Stimulated activated CD4-positive, alpha-beta T cell treated with anti-CD3 and anti-CD28 coated beads, TNF-alpha, amount 100 ng/mL, for 4 hours (primary cell): ENCODE results near the gene PIM1.

ENCODE experiments used
- DNase-seq, 3 experiments: peaks; one replicate each; pipeline ENCODE4 v3.0.0-alpha.2; 2020; ENCODE audit warnings: low read depth in 3 of 3

PIM1 gene

GRCh38 chr6:37222125-37222967 lies 52.4 kb downstream of the PIM1 start:
- peak; percentile 29 to 41 (median 32) for DNase-seq

GRCh38 chr6:37222992-37223391 lies 53.0 kb downstream of the PIM1 start:
- no peak for DNase-seq
